ENCODE data around the gene ST8SIA6. TPM values are rescaled to one million over a fixed set of nuclear protein-coding genes. Genes with fewer than 3 reads are reported as not detected.
A peak's percentile ranks its signal among the peaks of the same experiment; 100 is the strongest.
"Not testable (repeated sequence)": the region's sequence is repeated elsewhere in the genome, so short reads cannot be mapped to it uniquely, and the experiment has no call there.

The ST8SIA6 gene
- polyA plus RNA-seq, 1 donor: 1.7 TPM

DNA sequence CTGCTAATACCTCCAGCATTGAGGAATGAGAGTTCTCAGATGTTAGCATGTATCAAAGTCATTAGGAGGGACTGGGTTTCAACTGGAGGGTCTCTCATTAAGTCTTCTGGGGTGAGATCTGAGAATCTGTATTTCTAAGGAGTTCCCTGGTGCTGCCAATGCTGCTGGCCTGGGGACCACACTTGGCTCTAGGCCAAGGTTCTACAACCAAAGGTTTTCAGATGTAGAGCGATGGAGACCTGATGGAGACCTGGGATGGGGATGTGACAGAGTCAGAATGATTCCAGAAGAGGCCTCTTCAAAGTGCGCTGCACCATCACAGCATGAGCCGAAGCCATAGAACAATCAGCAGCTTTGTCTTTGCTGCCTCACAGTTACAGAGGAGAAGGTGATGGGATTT lies 27.2 kb downstream of the ST8SIA6 start:
- no peak for DNase-seq

- no peak for DNase-seq
Measured at GRCh38 chr10:17426263-17426750, 28.1 kb downstream of the ST8SIA6 start.

DNA sequence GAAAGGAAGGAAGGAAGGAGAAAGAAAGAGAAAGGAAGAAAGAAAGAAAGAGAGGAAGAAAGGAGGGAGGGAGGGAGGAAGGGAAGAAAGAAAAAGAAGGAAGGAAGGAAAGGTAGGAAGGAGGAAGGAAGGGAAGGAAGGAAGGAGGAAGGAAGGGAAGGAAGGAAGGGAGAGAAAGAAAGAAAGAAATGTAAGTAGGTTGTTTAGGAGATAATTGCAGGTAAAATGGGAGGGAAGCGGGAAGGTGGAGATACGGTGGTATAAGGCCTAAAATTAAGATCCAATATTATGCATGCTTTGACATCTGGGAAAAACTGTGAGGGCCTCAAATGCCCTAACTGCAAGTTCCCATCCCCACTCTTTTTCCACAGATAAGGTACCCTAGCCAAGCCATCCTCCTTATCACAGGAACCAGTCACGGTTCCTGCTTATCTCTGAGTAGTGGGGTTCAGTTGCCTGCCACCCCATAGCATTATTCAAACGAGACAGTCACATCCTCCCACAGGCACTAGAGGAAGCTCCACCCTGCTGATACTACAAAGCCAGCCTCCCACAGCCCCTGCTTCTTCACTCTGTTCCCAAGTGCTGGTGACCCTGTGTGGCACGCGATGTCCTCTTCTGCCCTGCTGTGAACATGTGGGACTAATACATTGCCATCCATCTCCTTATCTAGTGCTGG lies 28.7 kb downstream of the ST8SIA6 start:
- DNase-seq: no peak

DNA sequence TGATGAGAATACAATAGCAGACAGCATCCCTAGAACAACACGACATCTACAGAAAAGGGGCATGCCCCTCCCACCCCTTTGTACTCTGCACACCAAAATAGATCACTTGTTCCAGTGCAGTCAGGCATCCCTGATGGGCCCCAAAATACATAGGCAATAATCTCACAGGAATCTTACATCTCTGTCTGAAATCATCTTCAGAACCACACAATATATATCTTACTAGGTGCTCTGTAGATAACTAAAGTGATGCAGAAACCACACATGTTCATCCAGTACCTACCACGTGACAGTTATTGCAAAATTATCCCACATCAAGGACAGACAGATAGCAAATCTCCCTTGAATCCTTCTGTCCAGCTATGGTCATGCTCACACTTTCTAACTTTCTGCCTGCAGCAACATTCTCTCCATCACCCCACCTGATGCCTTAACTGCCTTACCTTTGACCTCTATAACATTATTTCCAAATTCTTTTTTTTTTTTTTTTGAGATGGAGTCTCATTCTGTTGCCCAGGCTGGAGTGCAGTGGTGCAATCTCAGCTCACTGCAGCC lies 30.7 kb downstream of the ST8SIA6 start:
- DNase-seq: no peak

DNA sequence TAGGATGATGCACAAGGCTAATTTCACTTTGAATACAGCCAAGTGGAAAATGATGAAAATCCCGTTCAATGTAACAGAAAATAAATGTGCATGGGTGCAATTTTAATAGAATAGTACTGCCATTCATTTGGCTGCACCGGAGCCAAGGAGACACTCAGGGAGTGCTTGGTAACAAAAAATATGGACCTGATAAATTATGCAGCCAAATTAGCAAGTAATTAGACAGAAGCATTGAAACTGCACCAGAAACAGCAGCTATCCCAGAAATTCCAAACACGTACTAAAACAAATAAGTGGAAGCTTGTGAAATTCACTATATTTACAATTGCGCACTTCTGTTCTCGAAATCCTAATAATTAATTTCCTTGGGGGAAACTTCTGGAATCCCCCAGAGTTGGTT lies 31.5 kb downstream of the ST8SIA6 start:
- no peak for DNase-seq

GRCh38 chr10:17418249-17418648 lies 36.1 kb downstream of the ST8SIA6 start:
- DNase-seq: no peak

DNA sequence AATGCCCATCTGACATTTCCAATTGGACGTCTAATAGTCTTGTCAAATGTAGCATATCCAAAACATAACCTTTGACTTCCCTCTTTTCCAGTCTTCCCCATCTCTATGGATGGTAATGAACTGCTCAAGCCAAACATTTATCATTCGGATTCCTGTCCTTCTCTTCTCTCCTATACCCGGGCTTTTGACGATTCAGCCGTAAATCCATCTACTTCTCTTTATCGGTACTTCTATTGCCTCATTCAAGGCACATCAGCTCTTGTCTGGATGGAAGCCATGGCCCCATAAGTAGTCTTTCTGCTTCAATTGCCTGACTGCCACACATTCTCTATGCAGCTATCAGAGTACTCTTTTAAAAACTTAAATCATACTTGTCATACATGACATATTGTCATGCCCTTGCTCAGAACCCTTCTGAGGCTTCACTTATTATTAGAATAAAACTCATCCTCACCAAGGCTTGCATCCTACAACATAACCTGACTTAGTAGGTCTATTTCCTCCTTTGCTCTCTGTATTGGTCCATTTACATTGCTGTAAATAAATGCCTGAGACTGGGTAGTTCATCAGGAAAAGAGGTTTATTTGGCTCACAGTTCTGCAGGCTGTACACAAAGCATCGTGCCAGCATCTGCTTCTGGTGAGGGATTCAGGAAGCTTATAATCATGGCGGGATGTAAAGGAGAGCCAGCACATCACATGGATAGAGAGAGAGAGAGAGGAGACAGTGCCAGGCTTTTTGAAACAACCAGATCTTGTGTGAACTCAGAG lies 37.8 kb downstream of the ST8SIA6 start:
- no peak for DNase-seq

DNA sequence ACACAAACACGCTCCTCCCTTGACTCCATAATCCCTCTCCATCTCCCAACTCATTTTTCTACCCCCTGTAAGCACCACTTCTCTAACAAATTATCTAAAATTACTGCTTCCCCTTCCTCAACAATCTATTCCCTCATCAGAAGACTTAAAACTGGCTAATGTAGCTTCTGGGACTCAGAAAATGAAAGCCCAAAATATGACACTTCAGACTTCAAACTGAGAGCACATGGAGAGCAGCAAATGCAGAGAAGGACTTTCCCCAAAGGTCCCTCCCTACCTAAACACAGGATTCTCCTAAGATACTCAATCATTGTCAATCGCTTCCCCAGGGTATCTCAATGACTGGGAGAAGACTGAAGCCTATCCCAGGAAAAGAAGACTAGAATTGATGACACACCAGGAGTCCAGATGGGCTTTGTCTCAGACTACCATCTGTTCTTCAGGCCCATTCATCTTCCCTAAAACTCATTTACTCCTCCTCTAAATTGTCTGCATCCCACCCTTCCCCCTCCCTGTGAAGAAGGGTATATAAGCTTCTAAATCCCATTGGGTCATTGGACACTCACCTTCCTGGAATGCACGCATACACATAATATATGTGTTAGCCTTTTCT lies 39.2 kb downstream of the ST8SIA6 start:
- no peak for DNase-seq

GRCh38 chr10:17414484-17414883 lies 39.9 kb downstream of the ST8SIA6 start:
- no peak for DNase-seq

- DNase-seq: no peak
Measured at GRCh38 chr10:17413876-17414275, 40.5 kb downstream of the ST8SIA6 start.

- DNase-seq: no peak
Measured at GRCh38 chr10:17412323-17412722, 42.1 kb downstream of the ST8SIA6 start.

GRCh38 chr10:17410907-17411306 lies 43.5 kb downstream of the ST8SIA6 start:
- DNase-seq: no peak

GRCh38 chr10:17409170-17409733 lies 45.1 kb downstream of the ST8SIA6 start:
- DNase-seq: no peak

- DNase-seq: no peak
Measured at GRCh38 chr10:17407047-17407446, 47.3 kb downstream of the ST8SIA6 start.

- no peak for DNase-seq
Measured at GRCh38 chr10:17406036-17406834, 48.2 kb downstream of the ST8SIA6 start.

GRCh38 chr10:17403161-17403560 lies 51.2 kb downstream of the ST8SIA6 start:
- DNase-seq: no peak

DNA sequence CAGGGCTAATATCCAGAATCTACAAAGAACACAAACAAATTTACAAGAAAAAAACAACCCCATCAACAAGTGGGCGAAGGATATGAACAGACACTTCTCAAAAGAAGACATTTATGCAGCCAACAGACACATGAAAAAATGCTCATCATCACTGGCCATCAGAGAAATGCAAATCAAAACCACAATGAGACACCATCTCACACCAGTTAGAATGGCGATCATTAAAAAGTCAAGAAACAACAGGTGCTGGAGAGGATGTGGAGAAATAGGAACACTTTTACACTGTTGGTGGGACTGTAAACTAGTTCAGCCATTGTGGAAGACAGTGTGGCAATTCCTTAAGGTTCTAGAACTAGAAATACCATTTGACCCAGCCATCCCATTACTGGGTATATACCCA lies 52.4 kb downstream of the ST8SIA6 start:
- not testable (repeated sequence) for DNase-seq

DNA sequence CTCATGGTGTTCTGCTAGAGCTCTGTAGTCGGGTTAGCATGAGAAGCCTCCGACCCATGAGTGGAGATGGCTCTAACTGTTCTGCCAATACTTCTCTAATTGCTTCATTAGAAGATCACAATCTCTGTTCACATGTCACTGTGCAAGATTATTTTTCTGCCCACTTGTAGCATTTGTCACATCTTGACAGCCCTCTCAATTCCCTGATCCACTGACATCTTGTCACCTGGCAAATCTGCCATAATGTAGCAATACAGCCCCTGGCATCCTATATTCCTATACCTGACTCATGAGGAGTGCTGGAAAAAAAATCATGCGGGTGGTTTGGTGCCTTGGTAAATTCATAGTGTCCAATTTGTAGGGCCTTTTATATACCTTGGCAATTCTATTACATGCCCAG lies 58.4 kb downstream of the ST8SIA6 start:
- no peak for DNase-seq

DNA sequence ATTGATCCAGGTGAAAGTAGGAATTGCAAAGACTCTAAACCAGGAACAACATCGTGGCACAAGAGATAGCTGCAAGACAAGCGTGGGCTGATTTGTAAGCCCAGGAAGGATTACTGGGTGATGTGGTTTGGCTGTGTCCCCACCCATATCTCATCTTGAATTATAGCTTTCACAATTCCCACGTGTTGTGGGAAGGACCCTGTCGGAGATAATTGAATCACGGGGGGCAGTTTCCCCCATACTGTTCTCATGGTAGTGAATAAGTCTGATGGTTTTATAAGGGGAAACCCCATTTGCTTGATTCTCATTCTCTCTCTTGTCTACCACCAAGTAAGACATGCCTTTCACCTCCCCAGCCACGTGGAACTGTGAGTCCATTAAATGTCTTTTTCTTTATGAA lies 59.5 kb downstream of the ST8SIA6 start:
- DNase-seq: no peak

DNA sequence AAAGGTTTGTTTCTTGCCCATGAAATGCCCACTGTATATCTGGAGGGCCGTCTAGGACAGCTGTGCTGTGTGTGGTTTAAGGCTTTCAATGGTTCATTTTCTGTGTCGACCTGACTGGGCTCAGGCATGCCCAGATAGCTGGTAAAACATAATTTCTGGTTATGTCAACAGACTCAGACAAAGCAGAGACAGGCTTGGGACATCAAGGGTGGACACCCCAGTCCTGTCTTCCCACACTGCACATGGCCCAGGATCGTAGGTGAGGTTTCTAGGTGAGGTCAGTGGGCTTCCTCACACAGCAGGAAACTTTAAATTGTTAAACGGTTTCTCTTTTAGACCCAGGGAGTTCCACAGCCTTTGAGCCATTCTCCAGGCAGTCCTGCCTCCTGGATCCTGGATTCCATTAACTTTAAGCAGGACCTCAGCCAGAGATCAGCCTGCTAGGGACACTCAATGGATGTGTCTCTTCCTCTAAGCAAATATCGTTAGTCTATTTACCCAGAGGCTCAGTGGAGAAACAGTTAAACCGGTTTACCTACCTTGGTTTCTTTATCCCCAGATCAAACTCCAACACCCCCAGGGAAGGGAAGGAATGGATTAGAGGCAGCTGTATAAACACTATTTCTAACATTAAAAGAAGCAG lies 66.4 kb downstream of the ST8SIA6 start:
- peak; percentile 21 for DNase-seq

GRCh38 chr10:17386616-17387075 lies 67.7 kb downstream of the ST8SIA6 start:
- no peak for DNase-seq
